Measurements from ENCODE around the gene CDRT15L2.
"Not testable (repeated sequence)": the region's sequence is repeated elsewhere in the genome, so short reads cannot be mapped to it uniquely, and the experiment has no call there.

The CDRT15L2 gene

GRCh38 chr17:20579424-20579823 lies at the start of gene CDRT15L2:
CDRT15L2 (plus strand) TSS chr17:20579724; CDS start chr17:20579744, 20 bp downstream.
- not testable (repeated sequence) for DNase-seq

DNA sequence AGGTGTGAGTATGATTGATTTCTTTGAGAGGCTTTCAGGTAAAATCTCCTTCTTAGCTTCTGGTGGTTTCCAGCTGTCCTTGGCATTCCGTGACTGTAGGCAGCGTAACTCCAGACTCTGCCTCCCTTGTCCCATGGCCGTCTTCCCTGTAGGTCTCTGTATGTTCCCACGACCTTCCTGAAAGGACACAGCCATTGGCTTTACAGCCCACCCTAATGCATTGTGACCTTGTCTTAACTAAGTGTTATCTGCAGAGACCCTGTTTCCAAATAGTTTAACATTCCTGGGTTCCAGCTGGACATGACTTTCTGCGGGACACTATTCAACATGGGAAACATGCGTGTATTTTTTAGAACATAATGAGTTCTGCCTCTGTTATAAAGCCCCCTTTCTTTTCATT lies 49.4 kb upstream of the CDRT15L2 start:
- DNase-seq = not testable (repeated sequence)

DNA sequence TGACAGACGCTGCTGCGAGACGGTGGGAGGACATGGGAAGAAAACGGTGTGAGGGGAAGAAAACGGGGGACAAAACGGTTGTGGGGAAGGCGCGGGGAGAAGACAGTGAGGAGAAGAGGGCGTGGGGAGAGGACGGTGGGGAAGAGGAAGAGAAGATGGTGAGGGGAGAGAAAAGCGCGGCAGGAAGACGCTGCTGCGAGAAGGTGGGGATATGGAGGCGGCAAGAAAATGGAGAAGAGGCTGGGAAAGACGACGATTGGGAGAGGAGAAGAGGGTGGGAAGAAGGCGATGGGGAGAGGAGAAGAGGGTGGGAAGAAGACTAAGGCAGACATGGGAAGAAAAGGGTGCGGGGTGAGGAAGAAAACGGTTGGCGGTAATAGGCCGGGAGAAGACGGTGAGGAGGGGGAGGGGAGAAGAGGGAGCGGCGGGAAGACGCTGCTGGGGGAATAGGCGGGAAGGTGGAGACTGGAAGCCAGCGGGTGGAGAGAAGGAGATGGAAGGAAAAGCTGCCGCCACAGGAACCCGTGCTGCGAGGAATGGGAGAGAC lies 46.9 kb upstream of the CDRT15L2 start:
- not testable (repeated sequence) for DNase-seq

- DNase-seq = not testable (repeated sequence)
Observed at GRCh38 chr17:20533206-20533605, 46.3 kb upstream of the CDRT15L2 start.

- DNase-seq = not testable (repeated sequence)
Observed at GRCh38 chr17:20534711-20535550, 44.6 kb upstream of the CDRT15L2 start.

DNA sequence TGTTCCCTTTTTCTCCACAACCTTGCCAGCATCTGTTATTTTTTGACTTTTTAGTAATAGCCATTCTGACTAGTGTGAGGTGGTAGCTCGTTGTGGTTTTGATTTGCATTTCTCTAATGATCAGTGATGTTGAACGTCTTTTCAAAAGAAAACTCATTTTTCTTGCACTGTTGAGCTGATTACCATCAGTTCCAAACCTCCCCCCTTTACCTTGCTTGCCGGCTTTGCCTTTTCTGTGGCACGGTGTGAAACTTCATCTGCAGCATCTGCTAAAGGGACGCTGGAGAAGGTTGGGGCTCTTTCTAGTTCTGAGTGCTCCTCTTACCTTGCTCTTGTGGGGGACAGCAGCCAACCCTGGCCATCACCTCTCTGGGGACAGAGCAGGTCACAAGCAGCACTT lies 39.1 kb upstream of the CDRT15L2 start:
- DNase-seq = not testable (repeated sequence)

GRCh38 chr17:20540865-20541264 lies 38.7 kb upstream of the CDRT15L2 start:
- DNase-seq = not testable (repeated sequence)

GRCh38 chr17:20541853-20542546 lies 37.5 kb upstream of the CDRT15L2 start:
- DNase-seq = not testable (repeated sequence)

DNA sequence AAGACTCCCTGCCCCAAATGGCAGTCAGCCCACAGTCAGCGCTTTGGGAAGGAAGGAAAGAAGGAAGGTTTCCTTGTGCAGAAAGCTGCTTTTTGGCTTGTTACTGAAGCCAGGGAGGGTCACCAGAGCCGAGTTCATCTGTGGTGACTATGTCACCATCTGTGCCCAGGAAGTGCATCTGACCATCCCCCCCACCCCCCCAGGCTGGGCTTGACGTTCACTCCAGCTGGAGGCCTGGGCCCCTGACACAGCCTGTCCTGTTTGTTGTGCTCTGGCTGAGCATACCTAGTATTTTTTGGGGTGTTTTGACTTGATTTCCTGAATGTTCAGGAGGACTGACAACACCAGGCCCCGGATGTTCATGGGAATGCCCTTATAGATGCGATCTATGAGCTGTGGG lies 31.6 kb upstream of the CDRT15L2 start:
- peak; percentile 2 for DNase-seq

GRCh38 chr17:20552920-20553319 lies 26.6 kb upstream of the CDRT15L2 start:
- DNase-seq = not testable (repeated sequence)

GRCh38 chr17:20554728-20555127 lies 24.8 kb upstream of the CDRT15L2 start:
- DNase-seq = not testable (repeated sequence)

GRCh38 chr17:20555135-20556010 lies 24.2 kb upstream of the CDRT15L2 start:
- not testable (repeated sequence) for DNase-seq

DNA sequence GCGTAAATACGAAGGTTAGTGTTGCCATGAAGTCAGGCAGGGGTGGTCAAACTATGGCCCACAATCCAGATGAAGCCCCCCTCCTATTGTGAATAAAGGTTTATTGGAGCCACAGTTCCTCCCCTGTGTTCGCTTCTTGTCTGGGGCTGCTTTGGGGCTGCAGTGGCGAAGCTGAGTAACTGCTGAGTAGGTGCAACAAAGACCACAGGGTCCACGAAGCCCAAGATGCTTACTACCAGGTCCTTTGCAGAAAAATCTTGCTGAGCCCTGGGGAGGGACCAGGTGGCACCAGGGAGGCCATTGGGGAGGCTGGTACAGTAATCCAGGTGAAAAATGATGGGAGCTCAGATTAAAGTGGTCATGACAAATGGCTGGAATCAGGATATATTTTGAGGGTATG lies 21.4 kb upstream of the CDRT15L2 start:
- not testable (repeated sequence) for DNase-seq

DNA sequence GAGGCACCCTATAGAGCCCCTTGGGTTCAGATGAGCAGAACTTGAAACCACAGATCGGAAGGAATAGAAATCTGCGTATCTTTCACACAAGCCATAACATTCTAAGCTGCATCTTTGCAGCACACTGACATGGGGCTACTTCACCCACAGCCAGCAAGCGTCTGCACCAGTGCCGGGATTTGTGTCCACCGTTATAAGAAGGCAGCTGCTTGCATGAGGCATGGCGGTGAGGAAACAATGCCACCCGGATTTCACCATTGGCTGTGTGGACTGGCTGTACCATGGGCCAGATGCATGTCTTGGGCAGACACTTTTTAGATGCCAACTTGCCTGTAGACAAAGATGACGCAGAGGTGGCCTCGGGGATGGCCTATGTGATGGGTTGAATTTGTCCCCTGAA lies 20.5 kb upstream of the CDRT15L2 start:
- DNase-seq = not testable (repeated sequence)

GRCh38 chr17:20562587-20562986 lies 16.9 kb upstream of the CDRT15L2 start:
- DNase-seq = no peak

DNA sequence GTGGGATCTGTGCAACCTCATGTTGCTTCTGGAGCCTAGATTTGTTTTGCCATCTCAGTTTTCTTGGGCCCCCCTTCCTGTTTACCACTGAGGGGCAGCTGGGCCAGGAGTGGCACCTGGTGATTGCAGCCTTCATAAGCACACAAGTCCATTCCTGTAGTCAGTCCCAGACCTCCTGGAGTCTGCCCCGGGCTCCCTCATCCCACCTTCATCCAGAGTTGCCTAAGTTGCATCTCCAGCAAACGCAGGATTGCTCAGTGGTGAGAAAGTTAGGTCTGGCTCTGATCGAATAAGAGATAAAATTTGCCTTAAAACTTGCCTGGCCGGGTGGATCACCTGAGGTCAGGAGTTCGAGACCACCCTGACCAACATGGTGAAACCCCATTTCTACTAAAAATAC lies 14.3 kb upstream of the CDRT15L2 start:
- not testable (repeated sequence) for DNase-seq

DNA sequence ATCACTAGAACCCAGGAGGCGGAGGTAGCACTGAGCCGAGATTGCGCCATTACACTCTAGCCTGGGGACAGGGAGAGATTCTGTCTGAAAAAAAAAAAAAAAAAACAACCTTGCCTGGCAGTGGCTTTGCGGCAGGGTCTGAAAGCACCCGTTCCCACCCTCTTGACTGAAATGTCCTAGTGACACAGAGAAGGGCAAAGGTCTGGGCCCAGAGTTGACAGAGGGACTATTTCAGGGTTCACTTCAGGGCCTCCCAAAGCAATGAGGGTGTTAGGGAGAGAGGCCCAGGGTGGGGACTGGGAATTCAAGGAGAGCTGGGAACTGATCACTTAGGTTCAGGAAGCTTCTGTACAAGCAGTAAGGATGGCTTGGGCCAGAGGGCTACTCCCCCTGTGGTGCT lies 13.8 kb upstream of the CDRT15L2 start:
- no peak for DNase-seq

DNA sequence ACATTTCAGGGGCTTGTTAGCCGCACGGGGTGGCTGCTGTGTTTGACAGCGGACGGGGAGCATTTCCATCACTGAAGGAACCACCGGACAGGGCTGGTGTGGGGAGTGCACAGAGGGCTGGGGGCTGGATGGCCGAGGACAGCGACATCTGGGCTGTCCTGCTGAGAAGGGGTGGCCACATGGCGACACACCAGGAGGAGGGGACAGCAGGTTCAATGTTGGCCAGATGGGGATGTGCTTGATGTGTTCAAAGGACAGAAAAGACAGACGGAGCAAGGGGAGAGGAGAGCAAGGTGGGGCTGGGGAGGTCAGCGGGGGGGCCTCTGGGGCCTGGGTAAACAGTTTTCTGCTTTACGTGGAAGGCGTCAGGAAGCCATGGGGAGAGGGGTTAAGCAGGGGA lies 12.8 kb upstream of the CDRT15L2 start:
- DNase-seq = not testable (repeated sequence)

DNA sequence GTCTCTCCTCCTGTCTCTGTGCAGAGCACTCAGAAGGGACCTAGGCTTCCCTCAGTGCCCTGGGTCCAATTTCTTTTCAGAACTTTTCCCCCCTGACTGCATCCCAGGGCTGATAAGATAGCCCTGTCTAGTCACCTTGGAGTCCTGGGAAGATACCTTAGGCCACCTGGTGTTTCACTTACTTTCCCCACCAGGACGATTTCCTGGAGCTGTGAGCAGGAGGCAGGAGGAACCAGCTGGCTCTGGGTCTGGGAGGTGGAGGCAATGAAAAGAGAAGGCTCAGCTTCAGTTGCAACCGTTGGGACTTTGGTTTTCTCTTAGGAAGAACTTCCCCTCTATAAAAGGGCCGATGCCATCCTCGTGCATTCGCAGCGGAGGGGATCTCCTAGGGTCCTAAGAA lies 12.1 kb upstream of the CDRT15L2 start:
- DNase-seq = not testable (repeated sequence)

GRCh38 chr17:20568604-20569003 lies 10.9 kb upstream of the CDRT15L2 start:
- not testable (repeated sequence) for DNase-seq

DNA sequence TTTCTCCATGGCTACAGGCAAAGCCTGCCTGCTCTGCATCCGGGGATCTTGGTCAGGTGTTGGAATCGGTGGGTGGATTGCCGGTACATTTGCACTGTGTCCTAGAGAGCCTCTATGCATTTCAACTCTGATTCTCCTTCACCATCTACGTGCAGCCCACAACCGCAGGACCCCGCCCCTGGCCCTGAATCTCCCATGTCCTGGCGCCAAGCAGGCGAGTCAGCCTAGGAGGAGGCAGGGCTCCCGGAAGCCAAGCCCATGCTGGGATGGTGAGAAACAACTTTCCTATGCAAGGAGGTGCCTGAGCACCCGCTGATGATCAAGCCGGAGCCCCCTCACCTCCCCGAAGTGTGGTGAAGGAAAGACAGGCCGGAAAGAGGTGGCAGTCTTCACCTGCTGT lies 7.9 kb upstream of the CDRT15L2 start:
- not testable (repeated sequence) for DNase-seq

DNA sequence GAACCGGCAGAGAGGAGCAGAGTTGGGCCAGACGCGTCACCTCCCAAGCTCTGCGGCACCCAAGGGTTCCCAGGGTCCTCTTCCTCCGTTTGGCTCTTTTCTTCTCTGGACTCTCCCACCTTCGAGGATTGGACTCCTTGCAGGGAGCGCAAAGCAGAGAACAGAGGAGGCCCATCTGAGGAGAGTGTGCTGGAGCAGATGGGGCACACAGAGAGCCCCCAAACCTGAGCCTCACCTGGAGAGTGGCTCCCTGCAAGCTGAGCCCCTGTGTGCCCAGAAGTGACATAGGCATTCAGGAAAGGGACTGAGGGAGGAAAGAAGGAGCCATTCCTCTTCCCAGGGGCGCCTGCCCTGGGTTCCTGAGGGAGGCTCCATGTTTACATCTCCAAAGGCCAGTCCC lies 6.3 kb upstream of the CDRT15L2 start:
- DNase-seq = not testable (repeated sequence)

- peak; percentile 6 for DNase-seq
Observed at GRCh38 chr17:20575071-20575470, 4.5 kb upstream of the CDRT15L2 start.
